NCI-H345 (cell line): ENCODE measurements around the gene ARRDC5.
A peak's percentile ranks its signal among the peaks of the same experiment; 100 is the strongest.
"Not testable (repeated sequence)": the region's sequence is repeated elsewhere in the genome, so short reads cannot be mapped to it uniquely, and the experiment has no call there.

Source experiments
- DNase-seq: peaks from one replicate; lab custom pipeline; 2025; lab: John Stamatoyannopoulos, UW

Gene ARRDC5

GRCh38 chr19:4902796-4903195 is at the start of gene ARRDC5:
ARRDC5 (minus strand) TSS chr19:4902896; CDS start chr19:4902825, 71 bp downstream.
- no peak for DNase-seq

DNA sequence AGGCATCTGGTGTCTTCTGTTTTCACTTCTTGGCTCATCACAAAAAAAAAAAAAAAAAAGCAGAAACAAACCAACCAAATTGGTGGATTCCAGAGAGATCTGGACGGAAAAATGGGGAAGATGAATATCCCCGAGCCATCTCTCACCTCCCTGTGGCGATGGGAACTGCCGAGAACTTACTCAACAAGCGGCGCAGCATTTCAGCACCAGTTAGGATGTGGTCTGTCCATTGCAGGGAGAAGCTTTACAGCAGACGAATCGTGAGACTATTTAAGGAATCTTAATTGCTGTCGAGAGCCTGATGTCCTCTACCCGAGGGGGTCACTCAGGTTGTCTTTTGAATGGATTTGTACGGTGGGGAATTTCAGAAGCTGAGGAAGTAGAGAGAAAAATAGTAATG is 49.0 kb upstream of the ARRDC5 start:
- no peak for DNase-seq

- not testable (repeated sequence) for DNase-seq
Observed at GRCh38 chr19:4950650-4951049, 48.0 kb upstream of the ARRDC5 start.

GRCh38 chr19:4941638-4942169 is 39.0 kb upstream of the ARRDC5 start:
- not testable (repeated sequence) for DNase-seq

DNA sequence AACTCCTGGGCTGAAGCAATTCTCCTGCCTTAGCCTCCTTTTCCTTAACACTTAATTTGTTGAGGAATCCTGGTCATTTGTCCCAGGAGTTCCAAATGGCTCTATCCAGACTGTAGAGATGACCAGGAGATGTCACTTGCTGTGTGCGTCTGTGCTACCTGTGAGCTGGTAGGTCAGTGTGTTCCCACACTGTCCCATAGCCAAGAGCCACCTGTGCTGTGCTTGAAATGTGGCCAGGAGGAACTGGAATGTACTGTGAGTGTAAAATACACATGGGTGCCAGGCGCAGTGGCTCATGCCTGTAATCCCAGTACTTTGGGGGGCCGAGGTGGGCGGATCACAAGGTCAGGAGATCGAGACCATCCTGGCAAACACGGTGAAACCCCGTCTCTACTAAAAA is 36.8 kb upstream of the ARRDC5 start:
- no peak for DNase-seq

GRCh38 chr19:4938461-4938860 is 35.8 kb upstream of the ARRDC5 start:
- not testable (repeated sequence) for DNase-seq

- no peak for DNase-seq
Observed at GRCh38 chr19:4937060-4937459, 34.4 kb upstream of the ARRDC5 start.

GRCh38 chr19:4935444-4935843 is 32.7 kb upstream of the ARRDC5 start:
- no peak for DNase-seq

- no peak for DNase-seq
Observed at GRCh38 chr19:4933528-4933927, 30.8 kb upstream of the ARRDC5 start.

- DNase-seq: no peak
Observed at GRCh38 chr19:4932711-4933110, 30.0 kb upstream of the ARRDC5 start.

GRCh38 chr19:4930664-4931063 is 28.0 kb upstream of the ARRDC5 start:
- no peak for DNase-seq

DNA sequence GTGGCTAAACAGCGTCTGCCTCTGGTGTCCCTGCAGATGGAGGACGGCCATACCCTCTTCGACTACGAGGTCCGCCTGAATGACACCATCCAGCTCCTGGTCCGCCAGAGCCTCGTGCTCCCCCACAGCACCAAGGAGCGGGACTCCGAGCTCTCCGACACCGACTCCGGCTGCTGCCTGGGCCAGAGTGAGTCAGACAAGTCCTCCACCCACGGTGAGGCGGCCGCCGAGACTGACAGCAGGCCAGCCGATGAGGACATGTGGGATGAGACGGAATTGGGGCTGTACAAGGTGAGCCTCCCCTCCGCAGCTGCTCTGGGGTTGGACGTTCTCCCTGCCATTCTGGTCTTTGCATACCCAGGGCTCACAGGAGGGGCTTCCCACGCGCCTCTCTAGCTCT is 26.5 kb upstream of the ARRDC5 start:
- DNase-seq: no peak

- DNase-seq: no peak
Observed at GRCh38 chr19:4923276-4923747, 20.6 kb upstream of the ARRDC5 start.

DNA sequence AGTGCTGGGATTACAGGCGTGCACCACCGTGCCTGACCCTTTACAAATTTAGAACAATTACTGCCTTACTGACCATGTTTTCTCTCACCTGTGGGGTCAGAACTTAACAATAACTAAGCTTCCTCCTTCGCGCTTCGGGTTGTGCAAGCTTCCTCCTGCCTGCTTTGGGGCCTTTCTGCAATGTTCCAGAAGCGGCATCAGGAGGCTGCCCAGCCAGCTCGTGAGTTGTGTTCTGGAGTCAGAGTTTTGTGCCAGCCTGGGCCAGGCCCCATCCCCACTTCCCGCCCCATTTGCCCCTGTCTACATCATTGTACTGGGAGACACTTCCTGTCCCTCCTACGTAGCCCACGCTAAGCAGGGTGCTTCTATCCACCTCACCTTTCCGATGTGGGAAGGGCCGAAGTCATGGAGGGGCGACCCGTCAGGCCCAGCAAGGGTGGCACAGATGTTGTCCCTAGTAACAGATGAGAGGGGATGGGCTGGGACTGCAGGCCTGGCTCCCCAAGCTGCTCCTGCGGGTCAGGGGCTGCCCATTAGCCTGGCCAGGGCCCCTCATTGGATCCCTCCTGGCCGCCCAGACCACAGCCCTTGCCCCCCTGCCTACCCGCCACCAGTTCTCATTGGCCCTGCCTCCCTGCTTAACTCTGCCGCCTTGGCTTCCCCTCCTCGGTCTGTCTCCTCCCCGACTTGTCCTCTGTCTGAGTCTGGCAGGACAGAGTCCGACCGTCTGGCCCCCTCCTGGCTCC is 20.0 kb upstream of the ARRDC5 start:
- DNase-seq: no peak

- no peak for DNase-seq
Observed at GRCh38 chr19:4916292-4917082, 13.8 kb upstream of the ARRDC5 start.

DNA sequence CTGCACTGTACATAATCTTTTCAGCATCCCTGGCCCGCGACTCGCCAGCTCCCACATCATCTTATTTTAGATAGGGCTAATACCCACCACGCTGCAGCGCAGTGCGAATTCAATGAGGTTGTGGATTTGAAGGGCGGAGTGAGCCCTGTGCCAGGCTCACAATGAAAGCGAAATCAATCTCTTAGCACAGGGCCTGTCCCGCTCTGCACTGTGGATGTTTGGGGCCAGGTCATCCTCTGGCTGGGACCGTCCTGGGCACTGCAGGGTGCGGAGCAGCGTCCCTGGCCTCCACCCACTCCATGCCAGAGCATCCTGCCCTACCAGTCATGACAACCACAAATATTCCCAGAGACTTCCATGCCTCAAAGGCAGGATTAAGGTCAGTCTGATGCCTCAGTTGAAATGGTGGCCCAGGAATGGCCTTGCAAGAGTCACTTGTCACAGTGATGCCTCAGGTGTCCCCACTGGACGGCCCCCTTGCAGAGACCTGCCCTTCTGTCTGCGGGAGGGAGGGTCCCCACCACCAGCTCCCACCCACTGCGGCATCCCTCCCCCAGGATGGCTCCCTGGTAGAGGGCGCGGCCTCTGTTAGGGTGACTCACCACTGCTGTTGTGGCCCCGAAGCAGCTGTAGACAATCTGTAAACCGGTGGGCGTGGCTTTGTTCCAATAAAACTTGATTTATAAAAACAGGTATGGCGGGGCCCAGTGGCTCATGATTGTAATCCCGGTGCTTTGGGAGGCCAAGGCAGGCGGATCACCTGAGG is 12.2 kb upstream of the ARRDC5 start:
- DNase-seq: no peak

GRCh38 chr19:4913996-4914735 is 11.5 kb upstream of the ARRDC5 start:
- no peak for DNase-seq

DNA sequence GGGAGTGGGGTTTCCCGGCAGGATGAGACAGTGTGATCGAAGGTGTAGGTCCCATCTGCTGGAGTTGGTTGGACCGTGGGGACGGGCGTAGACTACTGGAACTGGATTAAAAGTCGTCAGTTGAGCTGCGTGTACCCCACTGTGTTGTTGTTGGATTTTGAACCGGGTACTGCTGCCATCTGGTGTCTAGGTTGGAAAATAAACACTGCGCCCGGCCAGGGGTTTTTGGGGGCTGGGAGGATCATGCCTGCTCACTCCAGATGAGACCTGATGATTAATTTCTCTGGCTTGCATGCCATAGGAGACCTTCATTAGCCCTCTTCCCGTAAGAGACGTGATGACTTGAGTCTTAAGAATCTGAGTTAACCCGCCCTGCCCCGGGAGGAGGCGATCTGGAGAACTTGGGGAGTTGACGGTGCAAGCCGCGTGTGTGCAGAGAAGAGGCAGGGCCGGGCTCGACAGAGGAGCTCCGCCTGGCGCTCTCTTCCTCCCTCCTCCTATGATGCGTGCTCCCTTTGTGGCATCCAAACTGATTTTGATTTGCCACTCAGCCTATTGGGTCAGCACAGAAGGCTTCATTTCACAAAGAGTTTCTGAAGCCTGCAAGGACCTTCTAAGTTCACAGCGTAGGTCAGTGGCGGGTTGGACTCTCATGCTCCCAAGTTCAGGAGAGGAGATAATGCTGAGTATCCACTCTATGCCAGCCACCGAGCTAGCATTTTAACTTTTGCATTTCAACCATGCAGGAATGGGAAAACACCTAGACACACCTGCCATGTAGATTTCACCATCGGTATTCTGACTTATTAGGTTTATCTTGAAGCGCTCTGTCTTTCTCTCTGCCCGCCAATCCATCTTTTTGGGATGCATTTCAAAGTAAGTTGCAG is 9.3 kb upstream of the ARRDC5 start:
- peak; percentile 26 for DNase-seq

DNA sequence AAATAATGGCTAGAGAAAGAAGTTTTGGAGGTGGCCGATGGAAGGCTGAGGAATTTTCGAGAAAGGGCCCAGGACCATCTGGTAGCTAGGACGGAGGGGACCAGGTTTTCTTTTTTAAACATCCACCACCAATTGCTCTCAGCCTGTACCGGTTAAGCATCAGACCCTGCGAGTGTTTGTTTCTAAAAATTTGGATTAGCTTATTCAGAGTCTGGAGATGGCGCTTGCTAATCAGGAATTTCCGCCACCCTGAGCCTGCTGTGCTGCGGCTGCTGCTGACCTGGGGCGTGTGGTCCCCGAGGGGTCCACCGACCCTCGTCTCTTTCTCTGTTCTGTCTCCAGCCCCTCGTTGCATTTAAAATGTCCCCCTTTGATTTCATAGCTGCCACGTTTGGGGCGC is 8.6 kb upstream of the ARRDC5 start:
- DNase-seq: no peak

DNA sequence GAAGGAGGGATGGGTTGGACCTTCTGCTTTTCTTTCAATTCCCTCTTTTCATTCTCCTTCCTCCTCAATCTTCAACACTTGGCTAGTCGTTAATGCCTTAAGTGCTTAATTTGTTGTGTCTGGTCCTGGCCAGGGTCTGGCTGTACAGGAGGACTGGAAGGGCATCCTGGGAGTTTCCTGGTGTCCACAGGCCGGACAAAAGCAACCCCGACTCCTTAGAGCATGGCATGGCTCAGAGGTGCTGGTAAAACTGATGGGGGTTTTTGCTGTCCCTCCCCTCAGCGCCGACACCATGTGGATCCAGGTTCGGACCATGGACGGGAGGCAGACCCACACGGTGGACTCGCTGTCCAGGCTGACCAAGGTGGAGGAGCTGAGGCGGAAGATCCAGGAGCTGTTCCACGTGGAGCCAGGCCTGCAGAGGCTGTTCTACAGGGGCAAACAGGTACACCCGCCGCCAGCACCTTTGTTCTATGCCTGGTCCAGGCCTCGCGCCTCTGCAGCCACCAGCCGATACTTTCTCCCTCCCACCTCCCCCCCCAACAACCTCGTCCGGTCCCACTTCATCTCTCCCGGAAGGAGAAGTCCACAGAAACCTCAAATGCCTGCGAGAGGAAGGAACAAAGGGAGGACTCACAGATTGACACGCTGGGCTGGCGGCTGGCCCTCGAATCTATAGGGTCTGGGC is 8.0 kb upstream of the ARRDC5 start:
- no peak for DNase-seq
